Fibroblast of lung (primary cell): ENCODE measurements around the gene SLC24A1. TPM values are rescaled to one million over a fixed set of nuclear protein-coding genes. Genes with fewer than 3 reads are reported as not detected.
"Not testable (repeated sequence)": the region's sequence is repeated elsewhere in the genome, so short reads cannot be mapped to it uniquely, and the experiment has no call there.

Experiments
- DNase-seq, 2 donors: peaks; one replicate each; pipeline versions ENCODE4 v3.0.0 to v3.0.0-alpha.2; 2010; ENCODE audit warnings: low read depth in 2 of 2
- H2AFZ ChIP-seq: 2 replicates; pipeline ENCODE4 v1.5.1; 2012; ENCODE audit warnings: low read length, control low read depth, inconsistent platforms
- H3K27ac ChIP-seq: 2 replicates; pipeline ENCODE4 v1.5.1; 2011; ENCODE audit warnings: low read length, control low read depth; ENCODE audit not compliant: insufficient read depth
- H3K27me3 ChIP-seq: 2 replicates; pipeline ENCODE4 v1.5.1; 2011; ENCODE audit warnings: mild to moderate bottlenecking, low read length; ENCODE audit not compliant: control insufficient read depth, insufficient read depth
- H3K36me3 ChIP-seq: 2 replicates; pipeline ENCODE4 v1.5.1; 2011; ENCODE audit warnings: low read length; ENCODE audit not compliant: control insufficient read depth, insufficient read depth
- H3K4me1 ChIP-seq: 2 replicates; pipeline ENCODE4 v1.5.1; 2011; ENCODE audit warnings: low read length; ENCODE audit not compliant: control insufficient read depth, insufficient read depth; ENCODE audit errors: extremely low read depth
- H3K4me2 ChIP-seq: 2 replicates; pipeline ENCODE4 v1.5.1; 2011; ENCODE audit warnings: low read length, control low read depth; ENCODE audit not compliant: insufficient read depth; ENCODE audit errors: extremely low read depth
- H3K4me3 ChIP-seq, 4 experiments: fragments of 200-600 bp in 1 of 4; sonication (generic) in 1 of 4; replicated peaks in 1 of 4; 2 replicates each; pipeline ENCODE4 v1.5.1; 2011 to 2016; ENCODE audit warnings: low read length in 4 of 4, low read depth in 3 of 4, mild to moderate bottlenecking in 3 of 4, control low read depth in 2 of 4, inconsistent platforms in 1 of 4, mixed read lengths in 1 of 4; ENCODE audit not compliant: insufficient read depth in 1 of 4; ENCODE audit errors: control extremely low read depth in 1 of 4
- H3K79me2 ChIP-seq: 2 replicates; pipeline ENCODE4 v1.5.1; 2012; ENCODE audit warnings: mild to moderate bottlenecking, low read length, inconsistent platforms; ENCODE audit not compliant: control insufficient read depth, insufficient read depth
- H3K9ac ChIP-seq: 2 replicates; pipeline ENCODE4 v1.5.1; 2011; ENCODE audit warnings: mild to moderate bottlenecking, low read length, control low read depth; ENCODE audit not compliant: insufficient read depth
- H3K9me3 ChIP-seq: 2 replicates; pipeline ENCODE4 v1.5.1; 2012; ENCODE audit warnings: low read depth, low read length; ENCODE audit not compliant: control insufficient read depth, insufficient read depth
- H4K20me1 ChIP-seq: 2 replicates; pipeline ENCODE4 v1.5.1; 2011; ENCODE audit warnings: low read length; ENCODE audit not compliant: control insufficient read depth, insufficient read depth; ENCODE audit errors: extremely low read depth
- EZH2 ChIP-seq: IDR thresholded peaks from 2 replicates; pipeline ENCODE4 v1.5.1; 2012; ENCODE audit warnings: low read length, control low read depth, mild to moderate bottlenecking; ENCODE audit errors: missing control alignments
- polyA plus RNA-seq, 2 donors: library from polyadenylated mRNA; depleted of rRNA in 1 of 2; stranded (reverse) in 1 of 2; unstranded in 1 of 2; fragments of >200 nt; gene quantifications; 2 replicates each; pipeline ENCODE4 v1.2.1, GENCODE V29; 2011 to 2012; ENCODE audit warnings: missing spikeins in 1 of 2
- total RNA-seq: library from RNA; depleted of rRNA; stranded (reverse); fragments of >200 nt; gene quantifications from 2 replicates; pipeline ENCODE4 v1.2.1, GENCODE V29; 2014
- TF ChIP-seq, protein P1 (sequence below), 2 donors: IDR thresholded peaks in 1 of 2; conservative IDR thresholded peaks in 1 of 2; 1 replicate in 1 of 2; 2 replicates in 1 of 2; pipeline ENCODE4 v1.5.1; 2011 to 2012; ENCODE audit warnings: low read length in 2 of 2, control low read depth in 1 of 2, inconsistent platforms in 1 of 2, low read depth in 1 of 2, mild to moderate bottlenecking in 1 of 2

The SLC24A1 gene
- total and polyA plus RNA-seq, 2 donors (not counting 1 experiment from before 2014, with no cell fraction given) = 4.5 to 7.9 TPM

DNA sequence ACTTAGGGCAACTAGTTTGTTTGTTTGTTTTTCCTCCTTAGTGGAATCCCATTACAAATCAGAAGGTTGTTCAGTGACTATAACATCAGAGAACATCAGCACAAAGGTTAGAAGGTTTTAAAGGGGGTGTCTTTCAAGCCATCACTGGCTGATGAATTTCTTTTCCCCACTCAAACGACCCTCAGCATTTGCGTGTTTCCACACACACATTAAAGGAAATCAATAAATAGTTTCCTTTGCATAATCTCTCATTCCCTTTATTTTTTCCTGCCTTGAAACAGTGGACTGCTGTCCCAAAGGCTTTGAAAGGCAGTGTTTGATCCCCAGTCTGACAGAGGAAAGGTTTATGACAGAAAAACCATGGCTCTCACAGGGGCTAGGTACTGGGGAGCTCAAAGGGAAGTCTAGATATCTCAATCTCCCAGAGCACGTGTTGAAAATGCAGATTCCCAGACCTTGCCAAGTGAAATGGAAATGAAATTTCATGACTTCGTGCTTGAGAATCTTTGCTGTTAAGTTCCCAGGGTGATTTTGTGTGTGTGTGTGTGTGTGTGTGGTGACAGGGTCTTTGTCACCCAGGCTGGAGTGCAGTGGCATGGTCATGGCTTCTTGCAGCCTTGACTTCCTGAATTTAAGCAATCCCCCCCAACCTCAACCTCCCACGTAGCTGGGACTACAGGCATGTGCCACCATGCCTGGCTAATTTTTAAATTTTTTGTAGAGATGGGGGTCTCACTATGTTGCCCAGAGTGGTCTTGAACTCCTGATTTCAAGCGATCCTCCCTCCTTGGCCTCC is 8.6 kb upstream of the SLC24A1 start:
- H3K79me2 ChIP-seq = peaks cover 20% of the 10 kb centered on the region
- no peaks in the 10 kb centered on the region for H3K27me3 ChIP-seq
- DNase-seq = no peak
- no peak overlapping the region for H3K4me2 ChIP-seq
- peaks cover 9% of the 10 kb centered on the region for H3K4me1 ChIP-seq
- H3K4me3 ChIP-seq = no peak overlapping the region
- H3K27ac ChIP-seq = no peak overlapping the region
- H4K20me1 ChIP-seq = no peaks in the 10 kb centered on the region
- no peak overlapping the region for H3K9ac ChIP-seq
- no peak overlapping the region for H2AFZ ChIP-seq
- TF ChIP-seq, protein P1, sequence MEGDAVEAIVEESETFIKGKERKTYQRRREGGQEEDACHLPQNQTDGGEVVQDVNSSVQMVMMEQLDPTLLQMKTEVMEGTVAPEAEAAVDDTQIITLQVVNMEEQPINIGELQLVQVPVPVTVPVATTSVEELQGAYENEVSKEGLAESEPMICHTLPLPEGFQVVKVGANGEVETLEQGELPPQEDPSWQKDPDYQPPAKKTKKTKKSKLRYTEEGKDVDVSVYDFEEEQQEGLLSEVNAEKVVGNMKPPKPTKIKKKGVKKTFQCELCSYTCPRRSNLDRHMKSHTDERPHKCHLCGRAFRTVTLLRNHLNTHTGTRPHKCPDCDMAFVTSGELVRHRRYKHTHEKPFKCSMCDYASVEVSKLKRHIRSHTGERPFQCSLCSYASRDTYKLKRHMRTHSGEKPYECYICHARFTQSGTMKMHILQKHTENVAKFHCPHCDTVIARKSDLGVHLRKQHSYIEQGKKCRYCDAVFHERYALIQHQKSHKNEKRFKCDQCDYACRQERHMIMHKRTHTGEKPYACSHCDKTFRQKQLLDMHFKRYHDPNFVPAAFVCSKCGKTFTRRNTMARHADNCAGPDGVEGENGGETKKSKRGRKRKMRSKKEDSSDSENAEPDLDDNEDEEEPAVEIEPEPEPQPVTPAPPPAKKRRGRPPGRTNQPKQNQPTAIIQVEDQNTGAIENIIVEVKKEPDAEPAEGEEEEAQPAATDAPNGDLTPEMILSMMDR (conservative IDR thresholded peaks at IDR 0.05 in 1 of 2, IDR thresholded peaks at IDR 0.05 in 1 of 2; ENCODE audit: low read depth in 1 of 2, low read length in 2 of 2) = no peak
- TF ChIP-seq EZH2 = no peak
- H3K9me3 ChIP-seq = no peaks in the 10 kb centered on the region
- no peaks in the 10 kb centered on the region for H3K36me3 ChIP-seq

DNA sequence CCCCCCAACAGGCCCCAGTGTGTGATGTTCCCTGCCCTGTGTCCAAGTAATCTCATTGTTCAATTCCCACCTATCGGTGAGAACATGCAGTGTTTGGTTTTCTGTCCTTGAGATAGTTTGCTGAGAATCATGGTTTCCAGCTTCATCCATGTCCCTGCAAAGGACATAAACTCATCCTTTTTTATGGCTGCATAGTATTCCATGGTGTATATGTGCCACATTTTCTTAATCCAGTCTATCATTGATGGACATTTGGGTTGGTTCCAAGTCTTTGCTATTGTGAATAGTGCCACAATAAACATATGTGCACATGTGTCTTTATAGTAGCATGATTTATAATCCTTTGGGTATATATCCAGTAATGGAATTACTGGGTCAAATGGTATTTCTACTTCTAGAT is 5.9 kb upstream of the SLC24A1 start:
- H3K4me2 ChIP-seq, H3K4me3 ChIP-seq, H3K4me1 ChIP-seq, H3K36me3 ChIP-seq, H2AFZ ChIP-seq, H3K9me3 ChIP-seq, H4K20me1 ChIP-seq, H3K27me3 ChIP-seq, H3K9ac ChIP-seq, H3K27ac ChIP-seq, DNase-seq, H3K79me2 ChIP-seq: not testable (repeated sequence)

DNA sequence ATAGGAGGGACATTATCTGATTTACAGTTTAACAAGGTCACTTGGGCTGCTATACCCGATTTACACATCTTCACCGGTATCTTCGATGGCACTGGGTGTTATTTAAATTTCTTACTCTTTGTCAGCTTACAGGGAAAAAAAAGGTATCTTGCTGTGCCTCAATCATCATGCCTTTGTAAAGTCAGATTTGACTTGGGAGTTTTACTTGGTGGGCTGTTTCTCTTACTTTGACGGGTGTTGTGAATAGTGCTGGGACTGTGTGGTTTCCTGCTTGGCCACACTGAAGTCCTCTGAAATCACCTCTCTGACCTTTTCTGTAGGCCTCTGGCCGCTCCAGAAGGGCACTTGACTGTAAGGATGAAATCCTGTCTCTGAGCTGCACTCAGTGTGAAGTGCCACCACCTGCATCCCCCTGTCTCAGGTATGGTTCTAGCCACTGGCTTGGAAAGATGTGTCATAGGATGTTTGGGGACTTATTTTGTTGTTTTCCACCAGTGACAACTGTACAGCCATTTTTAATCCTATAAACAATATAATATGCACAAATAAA is 3.1 kb upstream of the SLC24A1 start:
- Histone ChIP-seq H3K4me1 (no peaks in the 10 kb centered on the region), H3K9me3 (no peaks in the 10 kb centered on the region), H3K9ac (no peak overlapping the region), H3K4me3 (no peak overlapping the region), H3K79me2 (no peaks in the 10 kb centered on the region), H4K20me1 (no peaks in the 10 kb centered on the region), H3K27me3 (no peaks in the 10 kb centered on the region), H3K27ac (no peak overlapping the region), H3K4me2 (no peak overlapping the region), H3K36me3 (no peaks in the 10 kb centered on the region), H2AFZ (no peak overlapping the region)
- TF ChIP-seq, protein P1 (conservative IDR thresholded peaks at IDR 0.05 in 1 of 2, IDR thresholded peaks at IDR 0.05 in 1 of 2; ENCODE audit: low read depth in 1 of 2, low read length in 2 of 2) = no peak
- no peak for TF ChIP-seq EZH2
- DNase-seq = no peak
